IMR-90 (cell line): ENCODE measurements around the gene RGS10. TPM values are rescaled to one million over a fixed set of nuclear protein-coding genes. Genes with fewer than 3 reads are reported as not detected.

Source experiments
- ATAC-seq: fragments of 200-7000 bp; cut with Tn5 transposase; 2 replicates; pipeline ENCODE4 v1.9.1; 2020; ENCODE audit warnings: low read depth, mild to moderate bottlenecking, moderate library complexity
- BruUV-seq: library from RNA; stranded (reverse); fragments of 400-500 nt; replicated peaks from 2 replicates; lab custom pipeline; 2021; lab: Mats Ljungman, UMichigan
- CTCF ChIA-PET: fragments of 300-600 bp; formaldehyde crosslinking; extraction: SDS; loops from one replicate; lab custom pipeline; 2021; ENCODE audit warnings: antibody characterized with exemption; lab: Yijun Ruan, JAX
- POLR2A ChIA-PET: fragments of 300-600 bp; sonication (Branson Sonifier 250); formaldehyde crosslinking; loops from one replicate; lab custom pipeline; 2022; ENCODE audit warnings: antibody characterized with exemption; ENCODE audit not compliant: unreplicated experiment; lab: Charles Lee
- DNase-seq: peaks from one replicate; pipeline ENCODE4 v3.0.0; 2013
- H2AFZ ChIP-seq: replicated peaks from 2 replicates; pipeline ENCODE3; 2013; ENCODE audit warnings: low read length, mild to moderate bottlenecking; ENCODE audit not compliant: poor library complexity
- H2AK5ac ChIP-seq: 2 replicates; pipeline ENCODE4 v1.6.1; 2013; ENCODE audit warnings: low read depth, low read length, inconsistent platforms
- H2AK9ac ChIP-seq: replicated peaks from 2 replicates; pipeline ENCODE3; 2013; ENCODE audit warnings: mild to moderate bottlenecking, low read depth, low read length, moderate library complexity; ENCODE audit not compliant: poor library complexity
- H2BK120ac ChIP-seq: 2 replicates; pipeline ENCODE4 v1.6.1; 2013; ENCODE audit warnings: low read depth, low read length, inconsistent platforms
- H2BK15ac ChIP-seq: 3 replicates; pipeline ENCODE4 v1.6.1; 2013; ENCODE audit warnings: low read depth, low read length, inconsistent platforms
- H2BK20ac ChIP-seq: 2 replicates; pipeline ENCODE4 v1.6.1; 2013; ENCODE audit warnings: low read depth, mild to moderate bottlenecking, inconsistent platforms, low read length, moderate library complexity
- H2BK5ac ChIP-seq: 2 replicates; pipeline ENCODE4 v1.6.1; 2013; ENCODE audit warnings: mild to moderate bottlenecking, low read depth, low read length, inconsistent platforms; ENCODE audit not compliant: poor library complexity, severe bottlenecking
- H3K14ac ChIP-seq: replicated peaks from 2 replicates; pipeline ENCODE4 v1.6.1; 2013; ENCODE audit warnings: low read depth, low read length, inconsistent platforms
- H3K18ac ChIP-seq: 2 replicates; pipeline ENCODE4 v1.6.1; 2013; ENCODE audit warnings: low read depth, low read length, control low read depth
- H3K23ac ChIP-seq: 2 replicates; pipeline ENCODE4 v1.6.1; 2013; ENCODE audit warnings: low read depth, low read length, inconsistent platforms
- H3K27ac ChIP-seq: 2 replicates; pipeline ENCODE4 v1.5.1; 2013; ENCODE audit warnings: mild to moderate bottlenecking, control low read depth, low read length; ENCODE audit not compliant: insufficient read depth
- H3K27me3 ChIP-seq: 2 replicates; pipeline ENCODE4 v1.6.1; 2013; ENCODE audit warnings: low read length; ENCODE audit not compliant: control insufficient read depth, insufficient read depth
- H3K36me3 ChIP-seq: 2 replicates; pipeline ENCODE4 v1.6.1; 2013; ENCODE audit warnings: low read length, mixed read lengths; ENCODE audit not compliant: control insufficient read depth, insufficient read depth
- H3K4ac ChIP-seq: 2 replicates; pipeline ENCODE4 v1.6.1; 2013; ENCODE audit warnings: low read depth, low read length, inconsistent platforms
- H3K4me1 ChIP-seq: 2 replicates; pipeline ENCODE4 v1.6.1; 2013; ENCODE audit warnings: low read length, mixed read lengths; ENCODE audit not compliant: control insufficient read depth, insufficient read depth
- H3K4me2 ChIP-seq: 2 replicates; pipeline ENCODE4 v1.6.1; 2013; ENCODE audit warnings: low read depth, mild to moderate bottlenecking, control low read depth, low read length, moderate library complexity
- H3K4me3 ChIP-seq: 2 replicates; pipeline ENCODE4 v1.5.1; 2013; ENCODE audit warnings: low read depth, mild to moderate bottlenecking, control low read depth, low read length, moderate library complexity; ENCODE audit not compliant: insufficient read depth
- H3K56ac ChIP-seq: 2 replicates; pipeline ENCODE4 v1.6.1; 2013; ENCODE audit warnings: low read length, inconsistent platforms; ENCODE audit not compliant: insufficient read depth; ENCODE audit errors: extremely low read depth
- H3K79me1 ChIP-seq, 2 experiments: 2 replicates each; pipeline ENCODE4 v1.6.1; 2013; ENCODE audit warnings: low read length in 2 of 2, inconsistent platforms in 1 of 2, low read depth in 1 of 2
- H3K9ac ChIP-seq: 2 replicates; pipeline ENCODE4 v1.6.1; 2013; ENCODE audit warnings: low read depth, low read length, control low read depth
- H3K9me1 ChIP-seq: 2 replicates; pipeline ENCODE4 v1.6.1; 2013; ENCODE audit warnings: low read length, inconsistent platforms; ENCODE audit not compliant: insufficient read depth
- H3K9me3 ChIP-seq: 2 replicates; pipeline ENCODE4 v1.6.1; 2013; ENCODE audit warnings: low read length; ENCODE audit not compliant: control insufficient read depth, insufficient read depth
- H4K20me1 ChIP-seq: 2 replicates; pipeline ENCODE4 v1.6.1; 2013; ENCODE audit warnings: low read length, inconsistent platforms; ENCODE audit not compliant: insufficient read depth
- H4K5ac ChIP-seq: 2 replicates; pipeline ENCODE4 v1.6.1; 2013; ENCODE audit warnings: mild to moderate bottlenecking, low read depth, low read length, control low read depth
- H4K8ac ChIP-seq, 2 experiments: 2 replicates each; pipeline ENCODE4 v1.6.1; 2013; ENCODE audit warnings: low read depth in 2 of 2, low read length in 2 of 2, control low read depth in 1 of 2, inconsistent platforms in 1 of 2
- H4K91ac ChIP-seq: 2 replicates; pipeline ENCODE4 v1.6.1; 2013; ENCODE audit warnings: low read depth, low read length, inconsistent platforms; ENCODE audit not compliant: insufficient read depth
- BHLHE40 ChIP-seq: fragments of 150-350 bp; IDR thresholded peaks from 2 replicates; pipeline ENCODE4 v1.6.1; 2016; ENCODE audit warnings: mild to moderate bottlenecking, low read depth, low read length
- CEBPB ChIP-seq: IDR thresholded peaks from 2 replicates; pipeline ENCODE4 v1.6.1; 2012; ENCODE audit warnings: low read depth, low read length, improper control_type of control experiment
- CHD1 ChIP-seq: IDR thresholded peaks from 2 replicates; pipeline ENCODE4 v1.6.1; 2012; ENCODE audit warnings: low read depth, low read length, improper control_type of control experiment
- FOS ChIP-seq: fragments of 150-350 bp; IDR thresholded peaks from 2 replicates; pipeline ENCODE4 v1.6.1; 2016; ENCODE audit warnings: low read depth, low read length
- MAFK ChIP-seq: IDR thresholded peaks from 2 replicates; pipeline ENCODE4 v1.6.1; 2012; ENCODE audit warnings: low read depth, low read length, improper control_type of control experiment
- MAZ ChIP-seq: IDR thresholded peaks from 2 replicates; pipeline ENCODE4 v1.6.1; 2012; ENCODE audit warnings: low read depth, mild to moderate bottlenecking, low read length, improper control_type of control experiment, moderate library complexity, borderline replicate concordance
- POLR2A ChIP-seq: IDR thresholded peaks from 2 replicates; pipeline ENCODE4 v1.6.1; 2012; ENCODE audit warnings: mild to moderate bottlenecking, low read depth, low read length
- RCOR1 ChIP-seq: IDR thresholded peaks from 2 replicates; pipeline ENCODE4 v1.6.1; 2012; ENCODE audit warnings: mild to moderate bottlenecking, low read length, improper control_type of control experiment; ENCODE audit not compliant: insufficient replicate concordance
- RFX5 ChIP-seq: IDR thresholded peaks from 2 replicates; pipeline ENCODE4 v1.8.0; 2012; ENCODE audit warnings: low read depth, mild to moderate bottlenecking, low read length, moderate library complexity
- USF2 ChIP-seq: fragments of 150-350 bp; IDR thresholded peaks from 2 replicates; pipeline ENCODE4 v1.6.1; 2017; ENCODE audit warnings: mild to moderate bottlenecking, antibody characterized with exemption, low read length, low read depth
- WGBS, 2 experiments: methylation state at CpG; one replicate each; pipeline versions ENCODE4 v1.1.5 to v1.1.7; 2013; ENCODE audit warnings: missing lambda C conversion rate in 2 of 2; ENCODE audit not compliant: insufficient read length in 1 of 2; ENCODE audit errors: extremely low coverage in 2 of 2; 5-methylcytosine and 5-hydroxymethylcytosine counted together
- dilution Hi-C: fragments of 300-500 bp; cut with HindIII; formaldehyde crosslinking; loops from one replicate; pipeline ENCODE4 v1.14.3; 2018; ENCODE audit warnings: low sequenced_read_pairs; ENCODE audit not compliant: unreplicated experiment
- in situ Hi-C: fragments of 300-500 bp; cut with MboI; formaldehyde crosslinking; loops from 3 replicates; pipeline ENCODE4 v1.14.3; 2019; ENCODE audit warnings: low sequenced_read_pairs, inconsistent platforms, mixed read lengths
- intact Hi-C: fragments of 100-400 bp; cut with micrococcal nuclease; formaldehyde crosslinking; loops from 2 replicates; pipeline ENCODE4 v1.10.0; 2022
- polyA plus RNA-seq, 3 experiments: library from polyadenylated mRNA; depleted of rRNA; stranded (reverse); fragments of >200 nt; gene quantifications; 2 replicates each; pipeline ENCODE4 v1.2.3, GENCODE V29; 2012; ENCODE audit warnings: low replicate concordance in 1 of 3
- total RNA-seq: library from RNA; depleted of rRNA; stranded (reverse); fragments of >200 nt; gene quantifications from 2 replicates; pipeline ENCODE4 v1.2.3, GENCODE V29; 2012
- TF ChIP-seq, protein P1 (sequence below): fragments of 150-350 bp; IDR thresholded peaks from 2 replicates; pipeline ENCODE4 v1.6.1; 2016; ENCODE audit warnings: low read depth, mild to moderate bottlenecking, low read length, moderate library complexity, borderline replicate concordance
- TF ChIP-seq, protein P2 (sequence below): conservative IDR thresholded peaks from 2 replicates; pipeline ENCODE4 v1.5.1; 2012; ENCODE audit warnings: mild to moderate bottlenecking, low read depth, low read length, improper control_type of control experiment

RGS10 gene
- total and polyA plus RNA-seq, 2 of the 4 experiments (the other 2 are of a cell fraction): 35.3 to 89.7 TPM

- H3K9ac ChIP-seq: no peak overlapping the region
- H3K18ac ChIP-seq: no peak overlapping the region
- no peak overlapping the region for H3K4me2 ChIP-seq
- H4K5ac ChIP-seq: no peak overlapping the region
- H3K4ac ChIP-seq: no peak overlapping the region
- H4K8ac ChIP-seq: no peak overlapping the region
- H3K27ac ChIP-seq: no peak overlapping the region
- no peak for ATAC-seq
- TF ChIP-seq FOS (no peak), BHLHE40 (no peak), MAZ (no peak), MAFK (no peak), RCOR1 (no peak), CHD1 (no peak), RFX5 (no peak), CEBPB (no peak), POLR2A (no peak), USF2 (no peak)
- TF ChIP-seq, protein P1, sequence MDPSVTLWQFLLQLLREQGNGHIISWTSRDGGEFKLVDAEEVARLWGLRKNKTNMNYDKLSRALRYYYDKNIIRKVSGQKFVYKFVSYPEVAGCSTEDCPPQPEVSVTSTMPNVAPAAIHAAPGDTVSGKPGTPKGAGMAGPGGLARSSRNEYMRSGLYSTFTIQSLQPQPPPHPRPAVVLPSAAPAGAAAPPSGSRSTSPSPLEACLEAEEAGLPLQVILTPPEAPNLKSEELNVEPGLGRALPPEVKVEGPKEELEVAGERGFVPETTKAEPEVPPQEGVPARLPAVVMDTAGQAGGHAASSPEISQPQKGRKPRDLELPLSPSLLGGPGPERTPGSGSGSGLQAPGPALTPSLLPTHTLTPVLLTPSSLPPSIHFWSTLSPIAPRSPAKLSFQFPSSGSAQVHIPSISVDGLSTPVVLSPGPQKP: no peak
- TF ChIP-seq, protein P2, sequence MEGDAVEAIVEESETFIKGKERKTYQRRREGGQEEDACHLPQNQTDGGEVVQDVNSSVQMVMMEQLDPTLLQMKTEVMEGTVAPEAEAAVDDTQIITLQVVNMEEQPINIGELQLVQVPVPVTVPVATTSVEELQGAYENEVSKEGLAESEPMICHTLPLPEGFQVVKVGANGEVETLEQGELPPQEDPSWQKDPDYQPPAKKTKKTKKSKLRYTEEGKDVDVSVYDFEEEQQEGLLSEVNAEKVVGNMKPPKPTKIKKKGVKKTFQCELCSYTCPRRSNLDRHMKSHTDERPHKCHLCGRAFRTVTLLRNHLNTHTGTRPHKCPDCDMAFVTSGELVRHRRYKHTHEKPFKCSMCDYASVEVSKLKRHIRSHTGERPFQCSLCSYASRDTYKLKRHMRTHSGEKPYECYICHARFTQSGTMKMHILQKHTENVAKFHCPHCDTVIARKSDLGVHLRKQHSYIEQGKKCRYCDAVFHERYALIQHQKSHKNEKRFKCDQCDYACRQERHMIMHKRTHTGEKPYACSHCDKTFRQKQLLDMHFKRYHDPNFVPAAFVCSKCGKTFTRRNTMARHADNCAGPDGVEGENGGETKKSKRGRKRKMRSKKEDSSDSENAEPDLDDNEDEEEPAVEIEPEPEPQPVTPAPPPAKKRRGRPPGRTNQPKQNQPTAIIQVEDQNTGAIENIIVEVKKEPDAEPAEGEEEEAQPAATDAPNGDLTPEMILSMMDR: no peak
- in situ Hi-C loops: no loop called here
- peaks cover 2% of the 10 kb centered on the region; the same call in 1 of the 2 replicates for H3K4me1 ChIP-seq
- WGBS, 2 experiments: no CpG with 5 or more reads among the region's 10 CpGs
- H4K20me1 ChIP-seq: no peaks in the 10 kb centered on the region
- H4K91ac ChIP-seq: no peak overlapping the region
- no peak overlapping the region for H2AFZ ChIP-seq
- no peaks in the 10 kb centered on the region for H3K79me1 ChIP-seq
- no peak overlapping the region for H3K14ac ChIP-seq
- dilution Hi-C loops: no loop called here
- H3K56ac ChIP-seq: no peak overlapping the region
- no peaks in the 10 kb centered on the region; the same call in 1 of the 2 replicates for H3K9me1 ChIP-seq
- H3K9me3 ChIP-seq: peaks cover 9% of the 10 kb centered on the region
- no peak overlapping the region for H3K23ac ChIP-seq
- no peak overlapping the region for H2BK15ac ChIP-seq
- DNase-seq: no peak
- H3K36me3 ChIP-seq: no peaks in the 10 kb centered on the region
- H2BK20ac ChIP-seq: no peak overlapping the region
- H3K27me3 ChIP-seq: peaks cover 64% of the 10 kb centered on the region
- H2AK9ac ChIP-seq: no peak overlapping the region
- H2AK5ac ChIP-seq: no peak overlapping the region
- POLR2A ChIA-PET: no interaction called here
- H3K4me3 ChIP-seq: no peak overlapping the region
- no peak overlapping the region for H2BK5ac ChIP-seq
- intact Hi-C loops: no loop called here
- no peak overlapping the region for H2BK120ac ChIP-seq
- BruUV-seq: no TSS peak
- CTCF ChIA-PET: no interaction called here
These were observed 67.9 kb downstream of the RGS10 start for GRCh38 chr10:119474606-119475005.
